Activated T-cell treated with anti-CD3 and anti-CD28 coated beads, Interleukin-2, amount 50 U/mL, for 72 hours (primary cell): Measurements from ENCODE around the gene MAGEB4. TPM values are rescaled to one million over a fixed set of nuclear protein-coding genes. Genes with fewer than 3 reads are reported as not detected.
"Not testable (repeated sequence)": the region's sequence is repeated elsewhere in the genome, so short reads cannot be mapped to it uniquely, and the experiment has no call there.

Experiments used
- ATAC-seq, 2 donors: fragments of 150-1000 bp; cut with Tn5 transposase; replicated peaks in 1 of 2; 2 replicates each; pipeline ENCODE4 v1.10.0; 2021; ENCODE audit warnings: moderate library complexity in 2 of 2, mild to moderate bottlenecking in 1 of 2
- DNase-seq, 2 donors: peaks; one replicate each; pipeline ENCODE4 v3.0.0; 2021 to 2022; ENCODE audit warnings: mixed read lengths in 1 of 2
- H3K27ac Mint-ChIP-seq: one replicate; pipeline ENCODE4 v1.8.0; 2022; ENCODE audit warnings: mild to moderate bottlenecking, moderate library complexity, mixed read lengths
- H3K27me3 Mint-ChIP-seq: one replicate; pipeline ENCODE4 v1.8.0; 2022; ENCODE audit warnings: low read depth, mixed read lengths
- H3K36me3 Mint-ChIP-seq, 2 donors: one replicate each; pipeline ENCODE4 v1.8.0; 2022; ENCODE audit warnings: mixed read lengths in 2 of 2, mild to moderate bottlenecking in 1 of 2; ENCODE audit not compliant: insufficient read depth in 2 of 2
- H3K4me1 Mint-ChIP-seq: one replicate; pipeline ENCODE4 v1.8.0; 2022; ENCODE audit warnings: low read depth, mixed read lengths
- H3K4me3 Mint-ChIP-seq, 2 donors: one replicate each; pipeline ENCODE4 v1.8.0; 2022; ENCODE audit warnings: mild to moderate bottlenecking in 2 of 2, mixed read lengths in 2 of 2, moderate library complexity in 2 of 2
- H3K9me3 Mint-ChIP-seq, 2 donors: one replicate each; pipeline ENCODE4 v1.8.0; 2022; ENCODE audit warnings: mixed read lengths in 2 of 2
- total RNA-seq, 2 donors: library from RNA; stranded (reverse); gene quantifications; one replicate each; pipeline ENCODE4 v1.2.3, GENCODE V29; 2022

Gene MAGEB4
- not detected for total RNA-seq

- DNase-seq: no peak
- Mint-ChIP-seq H3K9me3 (no peaks in the 10 kb centered on the region), H3K4me1 (no peaks in the 10 kb centered on the region), H3K27ac (no peak within 1 kb of the TSS), H3K36me3 (no peaks in the 10 kb centered on the region), H3K4me3 (no peak within 1 kb of the TSS), H3K27me3 (peaks cover 18% of the 10 kb centered on the region)
- ATAC-seq: no peak
Measured at GRCh38 chrX:30241724-30242415, at the start of gene MAGEB4. TSS of gene MAGEB4 (plus strand) at chrX:30242000. CDS start at chrX:30242136, 136 bp downstream.

GRCh38 chrX:30193910-30194309, 47.9 kb upstream of the MAGEB4 start:
- H3K36me3 Mint-ChIP-seq, H3K9me3 Mint-ChIP-seq, H3K27me3 Mint-ChIP-seq, ATAC-seq, DNase-seq, H3K27ac Mint-ChIP-seq, H3K4me1 Mint-ChIP-seq, H3K4me3 Mint-ChIP-seq: not testable (repeated sequence)

DNA sequence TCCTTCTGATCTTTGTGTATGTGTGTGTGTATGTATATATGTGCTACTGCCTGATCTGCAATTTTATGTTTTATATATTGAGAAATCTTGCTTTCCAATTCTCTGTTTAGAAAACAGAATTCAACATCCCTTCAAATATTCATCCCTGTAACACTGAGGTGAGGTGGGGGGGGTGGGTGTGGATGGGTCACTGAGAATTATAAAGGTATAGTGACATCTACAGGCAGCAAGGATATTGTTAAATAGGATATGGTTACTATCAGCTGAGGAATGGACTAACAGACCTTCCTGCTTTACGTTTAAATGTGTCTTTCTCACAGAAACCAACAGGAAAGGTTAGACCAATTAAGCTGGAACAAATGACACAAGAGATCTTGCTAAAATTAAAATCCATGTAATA, 45.5 kb upstream of the MAGEB4 start:
- no peaks in the 10 kb centered on the region for H3K36me3 Mint-ChIP-seq
- ATAC-seq (no peak), DNase-seq (no peak)
- no peaks in the 10 kb centered on the region for H3K27me3 Mint-ChIP-seq
- H3K4me1 Mint-ChIP-seq: no peaks in the 10 kb centered on the region
- H3K27ac Mint-ChIP-seq: no peak overlapping the region
- H3K9me3 Mint-ChIP-seq: no peaks in the 10 kb centered on the region
- H3K4me3 Mint-ChIP-seq: no peak overlapping the region

DNA sequence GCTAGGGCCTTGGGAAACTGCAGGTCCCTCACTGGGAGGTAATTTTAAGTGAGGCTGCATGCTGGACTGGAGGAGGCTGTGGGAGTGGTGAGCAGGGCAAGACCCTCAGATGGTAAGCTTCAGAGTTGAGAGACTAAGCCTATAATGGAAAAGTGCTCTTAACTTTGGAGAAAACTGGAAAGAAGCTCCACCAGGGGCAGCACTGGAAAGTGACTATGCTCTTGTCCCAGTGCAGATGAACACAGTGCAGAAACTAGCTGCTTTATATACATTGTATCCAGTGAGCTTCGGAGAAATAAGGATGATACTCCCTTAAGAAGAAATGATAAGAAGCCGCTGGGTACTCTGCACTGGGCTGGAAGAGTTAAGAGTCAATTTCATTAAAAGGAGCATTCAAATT, 29.6 kb upstream of the MAGEB4 start:
- Mint-ChIP-seq H3K9me3 (no peaks in the 10 kb centered on the region), H3K4me1 (no peaks in the 10 kb centered on the region), H3K4me3 (no peak overlapping the region), H3K27me3 (peaks cover 19% of the 10 kb centered on the region), H3K27ac (no peak overlapping the region), H3K36me3 (no peaks in the 10 kb centered on the region)
- ATAC-seq (no peak), DNase-seq (no peak)

DNA sequence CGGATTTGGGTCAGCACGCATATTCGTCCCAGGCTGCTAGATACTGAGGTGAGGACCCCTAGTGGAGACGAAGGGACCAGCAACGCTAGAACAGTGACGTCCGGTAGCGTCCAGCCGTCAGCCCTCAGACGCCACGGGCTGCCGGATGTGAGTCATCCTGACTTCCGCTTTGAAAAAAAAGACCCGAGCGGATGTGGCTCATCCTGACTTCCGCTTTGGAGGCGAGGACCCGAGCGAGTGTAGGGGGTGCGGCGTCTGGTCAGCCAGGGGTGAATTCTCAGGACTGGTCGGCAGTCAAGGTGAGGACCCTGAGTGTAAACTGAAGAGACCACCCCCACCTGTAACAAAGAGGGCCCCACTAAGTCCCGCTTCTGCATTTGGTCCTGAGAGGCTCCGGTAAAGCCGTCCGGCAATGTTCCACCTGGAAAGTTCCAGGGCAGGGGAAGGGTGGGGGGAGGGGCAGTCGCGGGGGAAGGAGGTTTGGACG, 26.4 kb upstream of the MAGEB4 start, which contains the start of gene MAGEB2:
Gene MAGEB2 (plus strand): TSS at position 207 of the 487 bp plus-strand sequence. CDS start 3,018 bp downstream, outside the sequence.
- H3K4me1 Mint-ChIP-seq: no peaks in the 10 kb centered on the region

DNA sequence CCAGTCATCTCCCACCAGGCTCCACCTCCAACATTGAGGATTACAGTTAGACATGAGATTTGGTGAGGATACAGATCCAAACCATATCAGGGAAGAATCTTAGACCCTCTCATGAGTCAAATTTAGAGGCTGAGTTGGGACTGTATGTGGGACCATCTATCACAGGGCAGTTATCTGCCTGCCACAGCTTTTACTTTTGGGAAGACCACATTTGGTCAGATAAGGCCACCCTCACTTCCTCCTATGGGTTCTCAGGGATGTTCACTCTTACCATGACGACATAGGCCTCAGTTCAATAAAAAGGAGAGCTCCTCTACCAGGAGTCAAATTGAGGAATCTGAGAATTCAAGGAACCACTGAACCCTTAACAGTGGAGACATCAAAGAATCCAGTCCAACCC, 24.3 kb upstream of the MAGEB4 start:
- no peak overlapping the region for H3K27ac Mint-ChIP-seq
- no peaks in the 10 kb centered on the region for H3K36me3 Mint-ChIP-seq
- peaks cover 11% of the 10 kb centered on the region for H3K27me3 Mint-ChIP-seq
- H3K9me3 Mint-ChIP-seq: no peaks in the 10 kb centered on the region
- no peak for DNase-seq
- ATAC-seq: no peak
- no peak overlapping the region for H3K4me3 Mint-ChIP-seq
- no peaks in the 10 kb centered on the region for H3K4me1 Mint-ChIP-seq

More for the DNA sequence above, 26.4 kb upstream of the MAGEB4 start, which contains the start of gene MAGEB2:
- Mint-ChIP-seq H3K27ac (no peak within 1 kb of the TSS), H3K36me3 (no peaks in the 10 kb centered on the region), H3K27me3 (peaks cover 17% of the 10 kb centered on the region), H3K4me3 (no peak within 1 kb of the TSS), H3K9me3 (no peaks in the 10 kb centered on the region)
- no peak for DNase-seq
- ATAC-seq: no peak

- Mint-ChIP-seq H3K36me3 (no peaks in the 10 kb centered on the region), H3K4me1 (no peaks in the 10 kb centered on the region), H3K27me3 (no peaks in the 10 kb centered on the region), H3K4me3 (no peak overlapping the region), H3K27ac (no peak overlapping the region), H3K9me3 (no peaks in the 10 kb centered on the region)
- DNase-seq (no peak), ATAC-seq (no peak)
Measured at GRCh38 chrX:30219372-30219771, 22.4 kb upstream of the MAGEB4 start.

GRCh38 chrX:30220661-30221060, 21.1 kb upstream of the MAGEB4 start:
- no peak for ATAC-seq
- H3K4me3 Mint-ChIP-seq: no peak overlapping the region
- H3K4me1 Mint-ChIP-seq: no peaks in the 10 kb centered on the region
- H3K27me3 Mint-ChIP-seq: no peaks in the 10 kb centered on the region
- H3K36me3 Mint-ChIP-seq: no peaks in the 10 kb centered on the region
- H3K27ac Mint-ChIP-seq: no peak overlapping the region
- H3K9me3 Mint-ChIP-seq: no peaks in the 10 kb centered on the region
- DNase-seq: no peak

DNA sequence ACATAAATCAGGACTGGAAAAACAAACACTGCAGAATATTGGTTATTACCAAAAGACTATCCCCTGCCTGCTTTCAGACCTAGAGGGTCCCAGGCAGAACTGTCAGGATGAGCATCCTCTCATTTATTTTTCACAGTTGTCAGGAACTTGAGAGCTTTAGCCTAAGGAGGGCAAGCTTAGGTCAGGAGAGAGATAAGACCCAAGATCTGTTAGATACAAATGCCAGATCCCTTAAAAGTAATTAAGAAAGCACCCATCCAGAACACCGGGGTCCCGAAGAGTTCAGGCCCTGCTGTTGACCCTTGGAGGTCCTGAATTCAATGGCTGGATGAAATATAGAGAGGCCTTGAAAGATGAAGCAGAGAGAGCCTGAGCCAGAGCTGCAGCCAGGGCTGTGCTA, 17.3 kb upstream of the MAGEB4 start:
- Mint-ChIP-seq H3K9me3 (no peaks in the 10 kb centered on the region), H3K4me3 (no peak overlapping the region), H3K36me3 (no peaks in the 10 kb centered on the region), H3K27me3 (no peaks in the 10 kb centered on the region), H3K27ac (no peak overlapping the region), H3K4me1 (no peaks in the 10 kb centered on the region)
- ATAC-seq (no peak), DNase-seq (no peak)

- Mint-ChIP-seq H3K4me1 (no peaks in the 10 kb centered on the region), H3K27me3 (no peaks in the 10 kb centered on the region), H3K9me3 (no peaks in the 10 kb centered on the region), H3K36me3 (no peaks in the 10 kb centered on the region), H3K4me3 (no peak overlapping the region), H3K27ac (no peak overlapping the region)
- DNase-seq (no peak), ATAC-seq (no peak)
Measured at GRCh38 chrX:30228526-30228925, 13.3 kb upstream of the MAGEB4 start.

GRCh38 chrX:30230395-30230794, 11.4 kb upstream of the MAGEB4 start, which contains the start of gene MAGEB3:
TSS of gene MAGEB3 (plus strand) at chrX:30230657. CDS start at chrX:30235925, 5,268 bp downstream.
- no peak for ATAC-seq
- Mint-ChIP-seq H3K4me1 (no peaks in the 10 kb centered on the region), H3K4me3 (no peak within 1 kb of the TSS), H3K27ac (no peak within 1 kb of the TSS), H3K27me3 (no peaks in the 10 kb centered on the region), H3K9me3 (no peaks in the 10 kb centered on the region), H3K36me3 (no peaks in the 10 kb centered on the region)
- DNase-seq: no peak

- Mint-ChIP-seq H3K9me3 (peaks cover 0 to 3% of the 10 kb centered on the region in 2 donors), H3K27ac (no peak within 1 kb of the TSS), H3K36me3 (no peaks in the 10 kb centered on the region), H3K4me1 (no peaks in the 10 kb centered on the region), H3K4me3 (no peak within 1 kb of the TSS), H3K27me3 (peaks cover 5% of the 10 kb centered on the region)
- DNase-seq: no peak
- no peak for ATAC-seq
Measured at GRCh38 chrX:30246769-30247489, 5.1 kb downstream of the MAGEB4 start, which contains the start of gene MAGEB1. TSS of gene MAGEB1 (plus strand) at chrX:30247146. CDS start at chrX:30250494, 3,348 bp downstream.

GRCh38 chrX:30248854-30249253, 7.1 kb downstream of the MAGEB4 start:
- ATAC-seq: peak in 1 of 2 donors; percentile 40

More at GRCh38 chrX:30248854-30249253, 7.1 kb downstream of the MAGEB4 start:
- peaks cover 5% of the 10 kb centered on the region for H3K27me3 Mint-ChIP-seq
- H3K4me1 Mint-ChIP-seq: no peaks in the 10 kb centered on the region
- no peaks in the 10 kb centered on the region for H3K36me3 Mint-ChIP-seq
- H3K4me3 Mint-ChIP-seq: no peak overlapping the region
- no peak overlapping the region for H3K27ac Mint-ChIP-seq
- H3K9me3 Mint-ChIP-seq: peaks cover 0 to 3% of the 10 kb centered on the region in 2 donors
- no peak for DNase-seq
